Muscle of leg (tissue), 11 donors: ENCODE measurements around the gene FASN. TPM values are rescaled to one million over a fixed set of nuclear protein-coding genes. Genes with fewer than 3 reads are reported as not detected.
A peak's percentile ranks its signal among the peaks of the same experiment; 100 is the strongest.

Source experiments
- DNase-seq: peaks from one replicate; pipeline ENCODE4 v3.0.0; 2013
- H3K27ac ChIP-seq: one replicate; pipeline ENCODE4 v1.5.1; 2013; ENCODE audit warnings: mild to moderate bottlenecking, low read length, control low read depth
- H3K27me3 ChIP-seq: one replicate; pipeline ENCODE4 v1.6.1; 2013; ENCODE audit warnings: low read length; ENCODE audit not compliant: control insufficient read depth, insufficient read depth
- H3K36me3 ChIP-seq: one replicate; pipeline ENCODE4 v1.6.1; 2013; ENCODE audit warnings: low read length; ENCODE audit not compliant: control insufficient read depth, insufficient read depth
- H3K4me1 ChIP-seq: one replicate; pipeline ENCODE4 v1.6.1; 2013; ENCODE audit warnings: low read length; ENCODE audit not compliant: control insufficient read depth, insufficient read depth
- H3K4me3 ChIP-seq: one replicate; pipeline ENCODE4 v1.5.1; 2013; ENCODE audit warnings: low read length, control low read depth
- H3K9me3 ChIP-seq: replicated peaks from 2 replicates; pipeline ENCODE4 v1.6.1; 2013; ENCODE audit warnings: low read depth, low read length; ENCODE audit not compliant: control insufficient read depth
- WGBS: methylation state at CpG from one replicate; pipeline ENCODE4 v1.1.5; 2013; ENCODE audit warnings: missing lambda C conversion rate; ENCODE audit not compliant: insufficient coverage; 5-methylcytosine and 5-hydroxymethylcytosine counted together
- polyA plus RNA-seq, 8 donors: library from polyadenylated mRNA; unstranded; fragments of 120-200 nt; gene quantifications; one replicate each; pipeline versions ENCODE4 v1.2.1 to v1.2.3, GENCODE V29; 2013; ENCODE audit warnings: inconsistent platforms in 1 of 8, low replicate concordance in 1 of 8; ENCODE audit not compliant: insufficient read length in 8 of 8, insufficient read depth in 1 of 8
- total RNA-seq: library from RNA; stranded (reverse); fragments of 120-200 nt; gene quantifications from one replicate; pipeline ENCODE4 v1.2.4, GENCODE V29; 2013

FASN gene
- total and polyA plus RNA-seq, 9 donors = 15.4 to 53.4 (median 34.2) TPM

- 84% methylated on average over 22 of the region's 22 CpGs for WGBS
- no peak for DNase-seq
- Histone ChIP-seq H3K4me1 (peaks cover 12% of the 10 kb centered on the region), H3K27ac (no peak overlapping the region), H3K4me3 (no peak overlapping the region), H3K36me3 (peaks cover 80% of the 10 kb centered on the region), H3K27me3 (no peaks in the 10 kb centered on the region), H3K9me3 (no peaks in the 10 kb centered on the region)
Measured at GRCh38 chr17:82081966-82082365, 16.1 kb downstream of the FASN start.

- no peak overlapping the region for H3K4me3 ChIP-seq
- H3K36me3 ChIP-seq = peaks cover 76% of the 10 kb centered on the region
- H3K27me3 ChIP-seq = no peaks in the 10 kb centered on the region
Measured at GRCh38 chr17:82081546-82081945, 16.5 kb downstream of the FASN start.

GRCh38 chr17:82080789-82081464 is 17.1 kb downstream of the FASN start:
- Histone ChIP-seq H3K4me3 (no peak overlapping the region), H3K4me1 (peaks cover 20% of the 10 kb centered on the region), H3K36me3 (peaks cover 70% of the 10 kb centered on the region), H3K27ac (no peak overlapping the region), H3K9me3 (no peaks in the 10 kb centered on the region), H3K27me3 (no peaks in the 10 kb centered on the region)
- 88% methylated on average over 44 of the region's 44 CpGs for WGBS
- DNase-seq = no peak

More at GRCh38 chr17:82081546-82081945, 16.5 kb downstream of the FASN start:
- Histone ChIP-seq H3K4me1 (peaks cover 16% of the 10 kb centered on the region), H3K27ac (no peak overlapping the region), H3K9me3 (no peaks in the 10 kb centered on the region)
- DNase-seq = no peak
- 81% methylated on average over 20 of the region's 20 CpGs for WGBS

GRCh38 chr17:82080048-82080788 is 17.8 kb downstream of the FASN start:
- Histone ChIP-seq H3K27me3 (no peaks in the 10 kb centered on the region), H3K36me3 (peaks cover 63% of the 10 kb centered on the region), H3K9me3 (no peaks in the 10 kb centered on the region), H3K27ac (no peak overlapping the region), H3K4me3 (no peak overlapping the region), H3K4me1 (peaks cover 20% of the 10 kb centered on the region)
- WGBS = 78% methylated on average over 33 of the region's 36 CpGs
- DNase-seq = no peak

GRCh38 chr17:82079001-82079677 is 18.9 kb downstream of the FASN start:
- Histone ChIP-seq H3K36me3 (peaks cover 52% of the 10 kb centered on the region), H3K9me3 (no peaks in the 10 kb centered on the region), H3K27me3 (no peaks in the 10 kb centered on the region), H3K27ac (no peak overlapping the region), H3K4me3 (no peak overlapping the region), H3K4me1 (peaks cover 20% of the 10 kb centered on the region)
- WGBS = 90% methylated on average over 37 of the region's 47 CpGs
- DNase-seq = no peak

- Histone ChIP-seq H3K27ac (no peak overlapping the region), H3K36me3 (peaks cover 45% of the 10 kb centered on the region), H3K4me1 (peaks cover 20% of the 10 kb centered on the region), H3K4me3 (no peak overlapping the region), H3K27me3 (no peaks in the 10 kb centered on the region), H3K9me3 (no peaks in the 10 kb centered on the region)
- 92% methylated on average over 11 of the region's 18 CpGs for WGBS
- no peak for DNase-seq
Measured at GRCh38 chr17:82078433-82078832, 19.6 kb downstream of the FASN start.

- Histone ChIP-seq H3K36me3 (peaks cover 39% of the 10 kb centered on the region), H3K4me3 (no peak overlapping the region), H3K9me3 (no peaks in the 10 kb centered on the region), H3K4me1 (peaks cover 20% of the 10 kb centered on the region), H3K27me3 (no peaks in the 10 kb centered on the region), H3K27ac (no peak overlapping the region)
- WGBS = 59% methylated on average over 14 of the region's 28 CpGs
- peak; percentile 76 for DNase-seq
Measured at GRCh38 chr17:82077617-82078358, 20.2 kb downstream of the FASN start.

- no peak overlapping the region for H3K4me3 ChIP-seq
- H3K27me3 ChIP-seq = no peaks in the 10 kb centered on the region
- H3K27ac ChIP-seq = no peak overlapping the region
- WGBS = 20% methylated on average over 9 of the region's 21 CpGs
- H3K36me3 ChIP-seq = peaks cover 31% of the 10 kb centered on the region
- no peaks in the 10 kb centered on the region for H3K9me3 ChIP-seq
- H3K4me1 ChIP-seq = peaks cover 20% of the 10 kb centered on the region
- DNase-seq = peak; percentile 62
Measured at GRCh38 chr17:82076785-82077591, 21.0 kb downstream of the FASN start.

- H3K36me3 ChIP-seq = peaks cover 25% of the 10 kb centered on the region
- no peaks in the 10 kb centered on the region for H3K27me3 ChIP-seq
- DNase-seq = no peak
- no peak overlapping the region for H3K27ac ChIP-seq
- no peaks in the 10 kb centered on the region for H3K9me3 ChIP-seq
- WGBS = 73% methylated on average over 24 of the region's 25 CpGs
- H3K4me1 ChIP-seq = peaks cover 20% of the 10 kb centered on the region
- H3K4me3 ChIP-seq = no peak overlapping the region
Measured at GRCh38 chr17:82076018-82076784, 21.8 kb downstream of the FASN start.
